PC-9 (cell line): ENCODE measurements around the gene SEL1L3. TPM values are rescaled to one million over a fixed set of nuclear protein-coding genes. Genes with fewer than 3 reads are reported as not detected.

Experiments
- BruUV-seq: library from RNA; stranded (reverse); fragments of 400-500 nt; replicated peaks from 2 replicates; lab custom pipeline; 2021; lab: Mats Ljungman, UMichigan
- CTCF ChIA-PET: fragments of 300-600 bp; sonication (Branson Sonifier 250); formaldehyde crosslinking; loops from one replicate; lab custom pipeline; 2022; ENCODE audit warnings: antibody characterized with exemption; lab: Charles Lee
- POLR2A ChIA-PET: fragments of 300-600 bp; sonication (Branson Sonifier 250); formaldehyde crosslinking; loops from one replicate; lab custom pipeline; 2022; ENCODE audit warnings: antibody characterized with exemption; ENCODE audit not compliant: unreplicated experiment; lab: Charles Lee
- DNase-seq, 2 experiments: peaks; one replicate each; pipeline versions ENCODE4 v3.0.0 to v3.0.0-alpha.2; 2015 to 2022; ENCODE audit warnings: mixed read lengths in 1 of 2
- H2AFZ ChIP-seq: fragments of 200-600 bp; sonication (generic); 2 replicates; pipeline ENCODE4 v1.8.1; 2017; ENCODE audit warnings: antibody characterized with exemption
- H3F3A ChIP-seq: fragments of 200-600 bp; sonication (generic); 2 replicates; pipeline ENCODE4 v1.8.1; 2017; ENCODE audit warnings: antibody characterized with exemption, mild to moderate bottlenecking, low read depth; ENCODE audit not compliant: insufficient read depth
- H3K27ac ChIP-seq: fragments of 200-600 bp; sonication (generic); 2 replicates; pipeline ENCODE4 v1.6.1; 2016; ENCODE audit warnings: mixed run types
- H3K27me3 ChIP-seq: fragments of 200-600 bp; sonication (generic); 2 replicates; pipeline ENCODE4 v1.6.1; 2016; ENCODE audit warnings: low read depth, mixed run types; ENCODE audit not compliant: insufficient read depth
- H3K36me3 ChIP-seq: fragments of 200-600 bp; sonication (generic); 2 replicates; pipeline ENCODE4 v1.6.1; 2016; ENCODE audit warnings: low read depth, mixed run types
- H3K4me1 ChIP-seq: fragments of 200-600 bp; sonication (generic); replicated peaks from 2 replicates; pipeline ENCODE4 v1.6.1; 2016; ENCODE audit warnings: mixed run types; ENCODE audit not compliant: insufficient read depth
- H3K4me2 ChIP-seq: fragments of 200-600 bp; sonication (generic); 2 replicates; pipeline ENCODE4 v1.6.1; 2017; ENCODE audit warnings: mixed run types
- H3K4me3 ChIP-seq: fragments of 200-600 bp; sonication (generic); 2 replicates; pipeline ENCODE4 v1.6.1; 2016; ENCODE audit warnings: mixed run types
- H3K79me2 ChIP-seq: fragments of 200-600 bp; sonication (generic); 2 replicates; pipeline ENCODE4 v1.6.1; 2017; ENCODE audit warnings: low read depth, mixed run types
- H3K9me2 ChIP-seq: fragments of 200-600 bp; sonication (generic); 2 replicates; pipeline ENCODE4 v1.8.1; 2017; ENCODE audit warnings: mild to moderate bottlenecking; ENCODE audit not compliant: insufficient read depth
- H3K9me3 ChIP-seq: fragments of 200-600 bp; sonication (generic); 2 replicates; pipeline ENCODE4 v1.8.1; 2016; ENCODE audit warnings: low read depth; ENCODE audit not compliant: insufficient read depth
- H4K20me1 ChIP-seq: fragments of 200-600 bp; sonication (generic); 2 replicates; pipeline ENCODE4 v1.8.1; 2017; ENCODE audit not compliant: insufficient read depth
- CTCF ChIP-seq: fragments of 200-600 bp; sonication (generic); conservative IDR thresholded peaks from 2 replicates; pipeline ENCODE4 v1.6.1; 2017; ENCODE audit warnings: mixed run types, antibody characterized with exemption, mild to moderate bottlenecking, moderate library complexity
- EZH2 ChIP-seq: fragments of 200-600 bp; sonication (generic); IDR thresholded peaks from 2 replicates; pipeline ENCODE4 v1.8.0; 2017; ENCODE audit warnings: antibody characterized with exemption, low read depth
- intact Hi-C: fragments of 100-400 bp; cut with micrococcal nuclease; formaldehyde crosslinking; loops from one replicate; pipeline ENCODE4 v1.10.0; 2022; ENCODE audit not compliant: unreplicated experiment
- total RNA-seq: library from RNA; stranded (reverse); gene quantifications from 2 replicates; pipeline ENCODE4 v1.2.3, GENCODE V29; 2021

Gene SEL1L3
- total RNA-seq, 1 experiment from 2014 or later = 79.2 TPM

- POLR2A ChIA-PET = interaction anchor here (0.6 kb wide), 1 partner anchor 271 kb away, joined by 4 read pairs; no protein-coding TSS in a partner anchor
- DNase-seq = peak in 1 of 2 experiments; percentile 37
- H3K9me2 ChIP-seq = no peaks in the 10 kb centered on the region
- H3K4me1 ChIP-seq = no peaks in the 10 kb centered on the region
- no peaks in the 10 kb centered on the region for H4K20me1 ChIP-seq
- CTCF ChIA-PET = interaction anchor here (1.0 to 1.9 kb wide), 2 partner anchors 326 to 328 kb away, joined by 7 to 9 read pairs; no protein-coding TSS in a partner anchor
- H3K9me3 ChIP-seq = no peaks in the 10 kb centered on the region
- H3K36me3 ChIP-seq = no peaks in the 10 kb centered on the region
- BruUV-seq = no TSS peak
- H2AFZ ChIP-seq = no peak overlapping the region
- TF ChIP-seq CTCF (peak; percentile 66), EZH2 (no peak)
- H3K4me2 ChIP-seq = no peak overlapping the region
- no peak overlapping the region for H3K27ac ChIP-seq
- H3K79me2 ChIP-seq = no peaks in the 10 kb centered on the region
- H3F3A ChIP-seq = no peaks in the 10 kb centered on the region
- H3K4me3 ChIP-seq = no peak overlapping the region
- intact Hi-C loops = loop anchor here (1.0 to 10.0 kb wide), 2 partner anchors 233 to 327 kb away; no protein-coding TSS in a partner anchor
- no peaks in the 10 kb centered on the region for H3K27me3 ChIP-seq
Observed at GRCh38 chr4:25767877-25768725, 94.7 kb downstream of the SEL1L3 start.

- H3K79me2 ChIP-seq = no peaks in the 10 kb centered on the region
- DNase-seq = no peak
- no peaks in the 10 kb centered on the region for H3F3A ChIP-seq
- CTCF ChIA-PET = no interaction called here
- H3K4me3 ChIP-seq = no peak overlapping the region
- no peaks in the 10 kb centered on the region for H3K9me3 ChIP-seq
- POLR2A ChIA-PET = interaction anchor here (0.7 kb wide), 1 partner anchor 297 kb away, joined by 8 read pairs; no protein-coding TSS in a partner anchor
- TF ChIP-seq CTCF (no peak), EZH2 (no peak)
- no peak overlapping the region for H2AFZ ChIP-seq
- no peaks in the 10 kb centered on the region for H3K9me2 ChIP-seq
- H3K4me2 ChIP-seq = no peak overlapping the region
- no peaks in the 10 kb centered on the region for H3K4me1 ChIP-seq
- intact Hi-C loops = loop anchor here (10.0 kb wide), 1 partner anchor 226 kb away; no protein-coding TSS in a partner anchor
- BruUV-seq = no TSS peak
- 0 out of 2 replicates have a peak, but pooled peaks cover 3% of the 10 kb centered on the region for H3K36me3 ChIP-seq
- H3K27me3 ChIP-seq = no peaks in the 10 kb centered on the region
- no peaks in the 10 kb centered on the region for H4K20me1 ChIP-seq
- no peak overlapping the region for H3K27ac ChIP-seq
Observed at GRCh38 chr4:25760518-25761157, 102.2 kb downstream of the SEL1L3 start.

- Histone ChIP-seq H4K20me1 (no peaks in the 10 kb centered on the region), H2AFZ (no peak overlapping the region), H3K4me1 (no peaks in the 10 kb centered on the region), H3K4me2 (no peak overlapping the region), H3K9me3 (no peaks in the 10 kb centered on the region), H3K36me3 (0 out of 2 replicates have a peak, but pooled peaks cover 3% of the 10 kb centered on the region), H3K9me2 (no peaks in the 10 kb centered on the region), H3F3A (no peaks in the 10 kb centered on the region), H3K4me3 (no peak overlapping the region), H3K27ac (no peak overlapping the region), H3K79me2 (no peaks in the 10 kb centered on the region), H3K27me3 (no peaks in the 10 kb centered on the region)
- intact Hi-C loops = loop anchor here (10.0 kb wide), 1 partner anchor 225 kb away; no protein-coding TSS in a partner anchor
- no peak for DNase-seq
- TF ChIP-seq EZH2 = no peak
- TF ChIP-seq CTCF = no peak
- ChIA-PET CTCF (no interaction called here), POLR2A (no interaction called here)
- no TSS peak for BruUV-seq
Observed at GRCh38 chr4:25760048-25760447, 102.7 kb downstream of the SEL1L3 start.
